Raji (cell line): Measurements from ENCODE around the gene KIAA0753.

Experiments
- POLR2A ChIP-seq: IDR thresholded peaks from 2 replicates; pipeline ENCODE4 v1.6.1; 2011; ENCODE audit warnings: low read depth, low read length, control low read depth; ENCODE audit not compliant: insufficient read depth

KIAA0753 gene

DNA sequence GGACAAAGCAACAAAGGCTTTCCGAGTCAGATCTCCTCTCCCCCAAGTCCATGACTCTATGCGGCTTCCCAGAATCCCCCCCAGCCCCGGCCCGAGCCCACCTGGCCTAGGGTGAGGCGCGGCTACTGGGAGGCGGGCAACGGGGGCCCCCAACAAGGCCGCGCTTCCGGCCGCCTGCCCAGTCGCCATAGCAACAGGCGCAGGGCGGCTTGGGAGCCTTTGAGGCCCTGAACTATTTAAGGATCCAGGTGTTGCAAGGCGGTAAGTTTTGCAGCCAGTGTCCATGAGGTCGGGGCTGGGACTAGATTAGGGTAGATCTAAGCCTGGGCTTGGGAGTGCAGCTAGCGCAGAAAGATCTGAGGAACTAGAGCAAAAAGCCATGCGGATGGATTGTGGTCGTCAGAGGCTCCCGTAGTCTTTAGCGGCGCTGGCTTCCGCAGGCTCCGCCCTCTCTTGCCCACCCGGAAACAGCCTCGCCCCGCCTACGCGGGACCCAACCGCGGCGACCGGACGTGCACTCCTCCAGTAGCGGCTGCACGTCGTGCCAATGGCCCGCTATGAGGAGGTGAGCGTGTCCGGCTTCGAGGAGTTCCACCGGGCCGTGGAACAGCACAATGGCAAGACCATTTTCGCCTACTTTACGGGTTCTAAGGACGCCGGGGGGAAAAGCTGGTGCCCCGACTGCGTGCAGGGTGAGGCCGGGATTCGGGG is at the start of gene KIAA0753, which contains the start of gene TXNDC17:
Gene KIAA0753 (minus strand): TSS at position 176 of the 711 bp plus-strand sequence. CDS start 5,608 bp downstream, outside the sequence.
Gene TXNDC17 (plus strand): TSS at position 525 of the 711 bp plus-strand sequence. CDS start 23 bp downstream, at position 548.
- TF ChIP-seq POLR2A = peak; percentile 96

DNA sequence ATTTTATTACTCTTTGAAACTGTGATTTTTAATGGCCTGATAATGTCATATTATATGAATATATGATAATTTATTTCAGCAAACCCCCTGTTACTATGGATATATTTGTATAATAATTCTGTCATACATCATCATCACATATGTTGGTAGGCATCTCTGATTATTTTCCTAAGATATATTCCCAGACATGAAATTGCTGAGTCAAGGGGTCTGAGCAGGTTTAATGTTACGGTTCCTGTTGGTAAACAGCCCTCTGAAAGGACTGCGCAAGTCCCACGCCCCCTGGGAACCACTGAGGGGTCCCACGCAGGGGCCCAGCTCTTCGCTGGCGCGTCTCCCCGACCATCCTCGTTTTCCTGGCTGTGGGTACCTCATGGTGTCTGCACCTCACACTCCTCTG is 48.4 kb upstream of the KIAA0753 start:
- TF ChIP-seq POLR2A = no peak

DNA sequence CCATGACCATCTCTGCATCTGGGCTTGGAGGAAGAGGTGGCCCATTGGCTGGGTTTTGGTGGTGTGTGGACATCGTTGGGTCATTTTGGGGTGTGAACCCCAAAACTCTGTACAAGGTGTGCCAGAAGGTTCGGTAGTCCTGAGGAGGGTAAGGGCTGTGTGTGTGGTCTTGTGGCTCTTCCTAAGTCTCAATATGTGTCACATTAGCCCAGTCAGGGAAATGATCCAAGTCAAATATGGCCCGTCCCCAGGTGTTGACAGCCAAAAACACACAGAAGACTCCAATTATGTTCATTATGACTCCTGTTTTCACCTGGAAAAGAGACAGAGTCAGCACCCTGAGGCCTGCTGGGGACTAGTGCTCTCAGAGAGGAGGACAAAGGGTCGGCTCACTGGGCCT is 45.5 kb upstream of the KIAA0753 start:
- TF ChIP-seq POLR2A = no peak

DNA sequence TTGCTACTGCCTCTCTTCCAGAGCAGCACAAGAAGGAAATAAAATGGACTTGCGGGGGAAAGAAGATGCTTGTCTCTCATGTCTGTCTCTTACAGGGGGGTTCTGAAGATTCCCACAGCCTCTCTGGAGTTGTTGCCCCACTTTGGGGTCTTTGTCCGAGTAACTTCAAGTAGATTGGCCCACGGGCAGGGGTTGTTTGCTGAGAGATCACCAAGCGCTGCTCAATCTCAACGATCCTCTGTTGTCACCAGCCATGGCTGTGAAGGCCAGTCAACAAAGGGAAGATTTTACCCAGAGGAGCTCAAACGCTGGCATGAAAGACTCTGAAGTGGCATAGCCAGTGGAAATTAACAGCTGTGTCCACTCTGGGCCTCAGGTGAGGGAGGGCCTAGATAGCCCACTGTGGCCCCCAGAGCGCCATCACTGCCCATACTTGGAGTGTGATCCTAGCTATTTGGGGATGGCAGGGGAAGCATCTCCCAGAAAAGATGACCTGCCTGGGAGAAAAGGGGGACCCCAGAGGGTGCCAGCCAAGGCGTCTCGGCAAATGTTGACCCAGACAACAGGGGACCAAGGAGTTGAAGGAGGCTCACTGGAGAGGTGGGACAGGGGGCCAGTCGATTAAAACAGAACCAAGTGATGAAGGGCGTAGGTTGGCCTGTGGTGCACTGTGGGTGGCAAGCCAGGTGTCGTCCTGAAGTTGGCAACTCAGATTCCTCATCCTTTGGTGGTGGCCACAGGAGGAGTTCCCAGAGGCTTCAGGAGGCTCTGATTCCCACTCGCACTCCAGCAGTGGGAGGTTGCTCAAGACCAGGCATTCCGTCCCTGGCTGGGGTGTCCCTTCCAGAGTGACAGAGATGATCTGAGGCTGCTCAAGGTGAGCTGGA is 44.6 kb upstream of the KIAA0753 start:
- TF ChIP-seq POLR2A = no peak

DNA sequence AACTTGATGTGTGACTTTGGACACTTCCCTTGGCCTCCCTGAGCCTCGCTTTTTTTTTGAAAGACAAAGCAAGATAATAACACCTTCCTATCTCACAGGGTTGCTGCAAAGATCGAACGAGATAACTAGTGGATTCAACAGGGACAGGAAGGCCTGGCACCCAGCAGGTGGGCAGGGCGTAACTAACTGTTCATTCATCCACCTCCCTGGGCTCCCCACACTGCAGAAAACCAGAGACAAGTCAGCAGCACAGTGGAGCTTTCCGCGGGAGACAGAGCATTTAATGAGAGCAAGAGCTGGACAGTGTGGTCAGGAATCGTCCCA is 43.9 kb upstream of the KIAA0753 start:
- TF ChIP-seq POLR2A = no peak

DNA sequence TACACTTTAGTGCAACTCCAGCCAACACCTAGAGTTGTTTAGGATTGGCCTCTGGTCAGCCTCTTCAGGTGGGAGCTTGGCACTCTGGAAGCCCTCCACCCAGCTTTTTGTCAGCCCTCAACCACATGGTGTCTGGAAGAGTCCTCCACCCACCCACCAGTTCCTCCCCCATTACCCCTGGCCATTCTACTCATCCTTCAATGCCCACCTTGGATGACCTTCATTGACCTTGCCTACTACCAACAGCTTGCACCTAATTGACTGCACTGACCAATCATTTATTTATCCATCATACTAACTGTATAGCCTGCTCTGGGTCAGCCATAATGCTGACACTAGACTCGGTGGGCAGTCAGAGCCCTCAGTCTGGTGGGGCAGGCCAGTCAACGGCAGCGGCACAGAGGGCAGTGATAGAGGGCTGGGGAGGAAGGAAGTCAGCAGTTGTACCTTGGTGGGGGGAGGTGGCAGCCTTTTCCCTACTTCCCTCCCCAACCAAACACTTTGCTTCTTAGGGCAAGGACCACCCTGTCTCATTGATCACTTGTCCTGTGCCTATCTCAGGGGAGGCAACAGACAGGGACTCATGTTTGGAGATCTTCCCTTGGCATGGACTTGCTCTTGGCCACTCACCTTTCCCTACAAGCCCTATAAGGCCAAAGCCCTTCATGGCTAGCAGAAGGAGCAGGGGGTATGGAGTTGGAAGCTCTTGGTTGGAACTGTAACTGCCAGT is 43.4 kb upstream of the KIAA0753 start:
- TF ChIP-seq POLR2A = no peak

DNA sequence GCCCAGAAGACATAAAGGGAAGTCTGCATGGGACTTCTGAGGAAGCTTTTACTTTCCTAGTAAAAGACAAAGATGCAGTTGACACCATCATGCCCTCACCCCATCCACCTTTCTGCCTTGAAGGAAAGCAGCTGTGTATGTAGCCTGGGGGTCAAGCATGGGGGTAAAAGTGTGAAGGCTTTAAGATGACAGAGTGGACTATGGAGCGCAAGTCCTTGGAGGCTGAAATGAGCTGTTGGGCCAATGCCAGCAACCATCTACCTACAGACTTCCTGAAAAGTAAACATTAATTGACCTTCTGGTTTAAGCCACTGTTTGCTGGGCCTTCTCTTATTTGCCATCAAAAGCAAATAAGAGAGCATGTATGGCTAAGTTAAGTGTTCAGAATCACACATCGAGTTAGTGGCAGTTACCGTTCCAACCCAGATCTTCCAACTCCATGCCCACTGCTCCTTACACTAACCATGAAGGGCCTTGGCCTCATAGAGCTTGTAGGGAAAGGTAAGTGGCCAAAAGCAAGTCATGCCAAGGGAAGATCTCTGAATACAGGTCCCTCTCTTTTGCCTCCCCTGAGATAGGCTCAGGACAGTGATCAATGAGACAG is 42.7 kb upstream of the KIAA0753 start:
- TF ChIP-seq POLR2A = no peak

DNA sequence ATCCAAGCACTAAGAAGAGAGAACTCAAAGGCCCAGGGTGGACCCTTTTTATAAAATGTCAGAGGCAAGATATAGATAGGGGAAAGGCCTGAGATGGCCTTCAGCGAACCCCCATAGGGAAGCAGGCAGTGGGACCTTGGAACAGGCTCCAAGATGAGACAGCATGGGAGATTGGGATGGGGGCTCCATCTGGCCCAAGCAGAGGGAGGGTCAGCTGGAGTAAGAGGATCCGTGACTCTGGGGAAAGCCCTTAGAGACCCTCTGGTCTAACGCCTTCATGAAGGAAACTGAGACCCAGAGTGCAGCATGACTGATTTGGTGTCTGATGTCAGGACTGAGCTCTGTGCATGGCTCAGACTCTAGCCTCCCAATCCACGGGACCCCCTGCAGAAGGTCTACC is 41.8 kb upstream of the KIAA0753 start:
- no peak for TF ChIP-seq POLR2A

DNA sequence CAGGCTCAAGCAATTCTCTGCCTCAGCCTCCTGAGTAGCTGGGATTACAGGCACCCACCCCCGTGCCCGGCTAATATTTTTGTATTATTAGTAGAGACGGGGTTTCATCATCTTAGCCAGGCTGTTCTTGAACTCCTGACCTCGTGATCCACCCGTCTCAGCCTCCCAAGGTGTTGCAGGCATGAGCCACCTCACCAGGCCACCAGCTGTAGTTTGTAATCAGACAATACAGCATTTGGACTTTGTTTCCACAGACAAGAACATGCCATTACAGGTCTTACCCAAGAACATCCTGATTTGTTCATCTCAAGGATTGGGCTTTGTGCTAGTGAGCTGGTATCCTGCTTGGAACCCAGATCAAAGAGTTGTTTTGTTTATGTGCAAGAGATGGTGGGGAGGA is 41.2 kb upstream of the KIAA0753 start:
- TF ChIP-seq POLR2A = no peak

DNA sequence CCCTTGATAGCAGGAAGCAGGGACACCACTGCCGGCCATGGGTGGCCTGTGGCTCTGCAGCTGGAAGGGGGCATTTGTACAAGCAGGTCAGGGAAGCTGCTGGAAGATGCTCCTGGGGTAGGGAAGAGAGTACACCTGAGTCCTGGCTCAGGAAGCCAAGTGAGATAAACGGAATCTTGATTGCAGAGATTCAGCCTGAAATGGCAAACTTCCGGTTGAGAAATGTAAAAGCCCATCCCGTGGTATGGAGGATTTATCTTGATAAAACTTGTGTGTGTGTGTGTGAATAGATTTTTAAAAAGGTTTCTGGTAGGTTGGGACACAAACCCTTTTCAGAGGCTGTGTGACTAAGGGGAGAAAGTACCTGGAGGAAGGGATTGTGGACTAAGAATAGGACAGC is 40.7 kb upstream of the KIAA0753 start:
- TF ChIP-seq POLR2A = no peak

DNA sequence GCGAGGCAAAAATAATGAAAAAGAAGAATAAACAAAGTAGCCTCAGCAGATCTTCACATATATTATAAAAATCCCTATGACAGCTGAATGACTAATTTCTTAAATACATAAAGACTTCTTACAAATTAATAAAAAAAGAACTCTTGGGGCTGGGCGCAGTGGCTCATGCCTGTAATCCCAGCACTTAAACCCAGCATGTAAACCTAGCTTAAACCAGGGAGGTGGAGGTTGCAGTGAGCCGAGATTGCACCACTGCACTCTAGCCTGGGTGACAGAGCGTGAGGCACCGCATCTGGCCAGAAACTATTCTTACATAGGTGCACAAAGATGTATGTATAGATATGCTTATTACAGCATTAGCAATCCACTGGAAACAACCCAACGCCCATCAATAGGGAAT is 38.7 kb upstream of the KIAA0753 start:
- TF ChIP-seq POLR2A = no peak

DNA sequence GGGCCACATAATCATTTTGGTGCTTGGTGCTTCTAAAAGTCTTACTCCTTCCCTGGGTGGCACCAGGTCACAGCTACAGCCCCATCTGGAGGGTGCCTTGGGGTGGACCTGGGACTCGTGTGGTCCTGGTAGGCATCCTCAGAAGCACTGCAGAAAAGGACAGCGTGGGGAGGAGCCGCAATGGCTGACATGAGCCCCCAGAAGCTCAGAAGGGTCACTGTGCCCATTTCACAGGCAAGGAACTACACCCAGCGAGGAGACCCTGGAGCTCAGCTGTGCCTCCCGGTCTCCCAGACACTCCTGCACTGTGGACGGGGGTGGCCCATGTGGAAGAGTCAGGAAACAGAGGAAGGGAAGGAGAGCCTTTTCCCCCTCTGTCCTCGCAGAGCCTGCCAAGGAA is 37.4 kb upstream of the KIAA0753 start:
- no peak for TF ChIP-seq POLR2A

DNA sequence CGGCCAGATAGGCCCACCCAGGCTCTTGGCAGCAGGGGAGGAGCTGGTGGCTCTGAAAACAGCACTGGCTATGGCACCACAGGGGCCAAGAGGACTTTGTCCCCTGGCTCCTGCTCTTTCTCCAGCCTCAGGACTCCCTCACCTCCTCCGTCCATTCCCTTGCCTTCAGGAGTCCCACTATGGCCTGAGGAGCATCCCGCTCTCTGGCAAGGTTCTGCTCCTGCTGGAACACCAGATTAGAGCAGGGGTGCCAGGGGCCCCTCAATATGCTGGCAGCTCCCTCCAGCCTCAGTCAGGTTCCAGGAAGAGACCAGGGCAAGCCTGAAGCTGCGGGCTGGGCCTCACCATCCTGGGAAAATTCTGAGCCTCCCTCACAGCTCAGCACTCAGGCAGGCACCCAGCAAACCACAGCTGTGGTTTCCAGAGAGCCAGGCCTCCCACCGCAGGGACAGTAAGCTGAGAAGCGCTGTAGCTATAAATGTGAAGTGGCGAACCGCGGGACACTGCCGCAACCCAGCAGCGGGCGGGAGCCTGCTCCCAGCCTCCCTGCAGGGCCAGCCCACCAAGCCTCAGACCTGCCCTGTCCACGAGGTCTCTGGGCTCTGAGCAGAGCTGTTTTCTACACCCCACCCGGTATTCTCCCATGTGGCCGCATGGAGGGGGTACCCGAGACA is 36.8 kb upstream of the KIAA0753 start:
- TF ChIP-seq POLR2A = no peak

DNA sequence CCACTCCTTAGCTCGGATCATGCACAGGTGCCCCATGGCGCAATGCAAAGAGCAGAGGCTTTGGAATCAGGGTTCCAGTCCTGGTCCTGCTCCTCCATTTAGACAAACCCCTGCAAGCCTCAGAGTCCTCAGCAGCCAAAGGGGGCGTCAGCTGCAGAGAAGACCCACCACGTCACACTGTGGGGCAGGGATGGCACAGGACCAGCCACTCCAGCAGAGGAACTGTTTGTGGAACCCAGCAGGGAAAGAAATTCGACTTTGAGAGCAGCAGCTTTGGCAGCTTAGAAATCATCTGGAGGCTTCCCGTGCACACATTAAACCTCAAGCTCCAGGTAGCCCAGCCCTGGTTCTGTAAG is 36.3 kb upstream of the KIAA0753 start:
- no peak for TF ChIP-seq POLR2A
